ENCODE results near the gene HK3. TPM values are rescaled to one million over a fixed set of nuclear protein-coding genes. Genes with fewer than 3 reads are reported as not detected.

Gene HK3
- total and polyA plus RNA-seq, 2 of the 8 experiments (the other 6 are each of a cell fraction or from before 2014, with no cell fraction given), result not detected

- no peak for TF ChIP-seq TAF7 (optimal IDR thresholded peaks at IDR 0.05; ENCODE audit: borderline replicate concordance, low read depth, low read length)
- TF ChIP-seq CBX8 (IDR thresholded peaks at IDR 0.05; ENCODE audit: borderline replicate concordance, low read depth, low read length), result no peak
Measured at GRCh38 chr5:176860381-176860780, 38.8 kb downstream of the HK3 start (continued).

Data from H1 (cell line).